ENCODE data around the gene SFSWAP. TPM values are rescaled to one million over a fixed set of nuclear protein-coding genes. Genes with fewer than 3 reads are reported as not detected.

The SFSWAP gene
- total and polyA plus RNA-seq, 2 of the 8 experiments (the other 6 are each of a cell fraction or from before 2014, with no cell fraction given), result 36.5 to 49.5 TPM

- POLR2A ChIA-PET (ENCODE audit: partially characterized antibody), result interaction anchor here (1.2 kb wide), 1 partner anchor 9 kb away, joined by 3 read pairs; no protein-coding TSS in a partner anchor
These were observed 94.5 kb downstream of the SFSWAP start for GRCh38 chr12:131805421-131805820.

More at GRCh38 chr12:131805421-131805820, 94.5 kb downstream of the SFSWAP start:
- H3K4ac ChIP-seq (replicated peaks; ENCODE audit: insufficient read length, low read depth, low read length), result no peak overlapping the region
- H3K23me2 ChIP-seq (ENCODE audit: low read depth, low read length), result no peaks in the 10 kb centered on the region
- no peaks in the 10 kb centered on the region; a peak in 1 of 4 replicates for H3K9me3 ChIP-seq (ENCODE audit: insufficient read depth in 2 of 2, low read depth in 1 of 2, low read length in 1 of 2)
- no peak for FAIRE-seq
- H4K8ac ChIP-seq (ENCODE audit: extremely low read depth, insufficient read depth, low read length), result no peak overlapping the region
- no peak overlapping the region for H3K56ac ChIP-seq (replicated peaks; ENCODE audit: insufficient read length, low read depth, low read length)
- no peaks in the 10 kb centered on the region for H4K20me1 ChIP-seq (replicated peaks in 1 of 2; ENCODE audit: control insufficient read depth in 1 of 2, insufficient read depth in 2 of 2, low read length in 2 of 2)
- H3K36me3 ChIP-seq (ENCODE audit: control insufficient read depth in 2 of 4, insufficient read depth in 4 of 4, low read length in 3 of 4), result peaks cover 0 to 3% (median 0%) of the 10 kb centered on the region in 4 experiments; a peak in 3 of 8 replicates
- no peak overlapping the region for H3K14ac ChIP-seq (ENCODE audit: insufficient read length)
- H2BK20ac ChIP-seq (ENCODE audit: low read length), result no peak overlapping the region
- TF ChIP-seq CHD2 (IDR thresholded peaks at IDR 0.05; ENCODE audit: low read length) (no peak), RAD21 (IDR thresholded peaks at IDR 0.05 in 1 of 2, conservative IDR thresholded peaks at IDR 0.05 in 1 of 2; ENCODE audit: low read depth in 2 of 2, low read length in 2 of 2) (no peak), BACH1 (IDR thresholded peaks at IDR 0.05; ENCODE audit: low read length) (no peak), ZNF274 (IDR thresholded peaks at IDR 0.05; ENCODE audit: borderline replicate concordance, extremely low read depth, low read length) (no peak), ASH2L (IDR thresholded peaks at IDR 0.05; ENCODE audit: low read length) (no peak), GTF2F1 (IDR thresholded peaks at IDR 0.05; ENCODE audit: borderline replicate concordance, low read depth, low read length) (no peak), SUZ12 (IDR thresholded peaks at IDR 0.05; ENCODE audit: low read length) (no peak), BRCA1 (IDR thresholded peaks at IDR 0.05; ENCODE audit: low read depth, low read length) (no peak), EZH2 (IDR thresholded peaks at IDR 0.05; ENCODE audit: low read depth, low read length, severe bottlenecking) (no peak)
- no peak overlapping the region for H2BK15ac ChIP-seq (ENCODE audit: low read length)
- no peak overlapping the region for H3K9ac ChIP-seq (replicated peaks in 1 of 4; ENCODE audit: extremely low read depth in 1 of 4, low read depth in 3 of 4, low read length in 3 of 4)
- no peak overlapping the region for H2AK5ac ChIP-seq (ENCODE audit: low read depth, low read length)
- 72% methylated on average over 5 of the region's 5 CpGs; no CpG with 5 or more reads in 1 of the 2 experiments for WGBS, 2 experiments (ENCODE audit: extremely low coverage in 1 of 2, insufficient coverage in 1 of 2, insufficient read length in 1 of 2, insufficient replicate concordance in 2 of 2, low coverage in 1 of 2, low lambda C conversion rate in 2 of 2, missing lambda C conversion rate in 1 of 2)
- no peaks in the 10 kb centered on the region for H3K27me3 ChIP-seq (replicated peaks in 1 of 4; ENCODE audit: control insufficient read depth in 3 of 4, extremely low read depth in 1 of 4, insufficient read depth in 3 of 4, low read length in 3 of 4)
- H3K79me2 ChIP-seq (ENCODE audit: control insufficient read depth in 1 of 2, insufficient read depth in 2 of 2, low read length in 2 of 2), result no peaks in the 10 kb centered on the region
- no peaks in the 10 kb centered on the region for H3K79me1 ChIP-seq (ENCODE audit: low read depth, low read length)
- no peak for DNase-seq (ENCODE audit: low read depth in 1 of 2, low spot score in 2 of 2)
- no peak overlapping the region for H3K18ac ChIP-seq (ENCODE audit: extremely low read depth, low read length)
- no peak overlapping the region for H3K27ac ChIP-seq (ENCODE audit: low read depth, low read length)
- H4K5ac ChIP-seq (ENCODE audit: insufficient read length, low read depth, low read length), result no peak overlapping the region
- no peak overlapping the region for H2BK120ac ChIP-seq (replicated peaks; ENCODE audit: low read depth, low read length)
- no peak overlapping the region for H2BK12ac ChIP-seq (ENCODE audit: low read depth, low read length)
- H4K91ac ChIP-seq (replicated peaks; ENCODE audit: insufficient read length, low read length), result no peak overlapping the region
- H3K4me3 ChIP-seq (ENCODE audit: extremely low read depth in 1 of 4, insufficient read depth in 2 of 4, low read depth in 3 of 4, low read length in 4 of 4), result no peak overlapping the region
- no peak overlapping the region for H3K4me2 ChIP-seq (ENCODE audit: insufficient read depth in 1 of 2, low read depth in 2 of 2, low read length in 2 of 2)
- H3K23ac ChIP-seq (ENCODE audit: insufficient read length), result no peak overlapping the region
- H2AFZ ChIP-seq (ENCODE audit: low read length), result no peak overlapping the region
- no peak overlapping the region for H2BK5ac ChIP-seq (ENCODE audit: low read depth, low read length)
- CTCF ChIA-PET (ENCODE audit: partially characterized antibody), result interaction anchor here (1.0 to 1.3 kb wide), 4 partner anchors 9 to 31 kb away, joined by 3 to 7 read pairs (median 3); no protein-coding TSS in a partner anchor
- H3K4me1 ChIP-seq (replicated peaks in 1 of 4; ENCODE audit: control insufficient read depth in 3 of 4, insufficient read depth in 4 of 4, low read length in 3 of 4), result peaks cover 0 to 2% (median 0%) of the 10 kb centered on the region in 4 experiments; a peak in 1 of 7 replicates
